HepG2 (cell line): ENCODE data around the gene SEC31B. TPM values are rescaled to one million over a fixed set of nuclear protein-coding genes. Genes with fewer than 3 reads are reported as not detected.

ENCODE experiments used
- GPN1 ChIP-seq: sonication (generic); formaldehyde crosslinking; IDR thresholded peaks from 2 replicates; pipeline ENCODE4 v1.5.1; 2020; ENCODE audit warnings: missing genetic modification reagents, borderline replicate concordance
- HDAC2 ChIP-seq: sonication (generic); formaldehyde crosslinking; IDR thresholded peaks from 2 replicates; pipeline ENCODE4 v1.4.0; 2020; ENCODE audit warnings: missing genetic modification reagents
- IRF2 ChIP-seq: IDR thresholded peaks from 2 replicates; pipeline ENCODE4 v1.6.1; 2018; ENCODE audit warnings: missing genetic modification reagents, missing compliant biosample characterization
- KMT2A ChIP-seq: sonication (generic); formaldehyde crosslinking; IDR thresholded peaks from 2 replicates; pipeline ENCODE4 v1.4.0; 2020; ENCODE audit warnings: missing genetic modification reagents
- SMAD3 ChIP-seq: sonication (generic); formaldehyde crosslinking; IDR thresholded peaks from 2 replicates; pipeline ENCODE4 v1.4.0; 2020; ENCODE audit warnings: missing genetic modification reagents
- YY1 ChIP-seq: IDR thresholded peaks from 2 replicates; pipeline ENCODE4 v1.6.1; 2011; ENCODE audit warnings: low read length, low read depth, moderate library complexity, mild to moderate bottlenecking; ENCODE audit not compliant: insufficient read depth, insufficient replicate concordance
- ZFP1 ChIP-seq: IDR thresholded peaks from 2 replicates; pipeline ENCODE4 v1.6.1; 2016
- ZKSCAN5 ChIP-seq: sonication (generic); formaldehyde crosslinking; IDR thresholded peaks from 2 replicates; pipeline ENCODE4 v1.5.1; 2020; ENCODE audit warnings: mild to moderate bottlenecking, missing genetic modification reagents
- ZNF317 ChIP-seq: sonication (generic); formaldehyde crosslinking; IDR thresholded peaks from 2 replicates; pipeline ENCODE4 v1.5.0; 2020; ENCODE audit warnings: mild to moderate bottlenecking, missing genetic modification reagents
- ZNF34 ChIP-seq: sonication (generic); formaldehyde crosslinking; IDR thresholded peaks from 2 replicates; pipeline ENCODE4 v1.4.0; 2020; ENCODE audit warnings: mild to moderate bottlenecking, missing genetic modification reagents, borderline replicate concordance
- polyA plus RNA-seq, 8 experiments: library from polyadenylated mRNA; depleted of rRNA in 3 of 8; stranded (reverse) in 7 of 8; unstranded in 1 of 8; fragments of >200 nt; fragmentation: Illumina TruSeq in 4 of 8; extraction: Trizol in 4 of 8; gene quantifications; 2 replicates each; pipeline versions ENCODE4 v1.2.1 to v1.2.3, GENCODE V29; 2011 to 2016; ENCODE audit warnings: low read depth in 4 of 8, missing spikeins in 1 of 8, mixed read lengths in 1 of 8; ENCODE audit not compliant: insufficient read depth in 1 of 8
- total RNA-seq, 5 experiments: library from RNA; depleted of rRNA; stranded (reverse); fragments of >200 nt; fragmentation: Illumina TruSeq; extraction: Trizol; gene quantifications; 2 replicates each; pipeline ENCODE4 v1.2.3, GENCODE V29; 2016; ENCODE audit warnings: low read depth in 1 of 5
- TF ChIP-seq, protein P1 (sequence below): sonication (generic); formaldehyde crosslinking; IDR thresholded peaks from 2 replicates; pipeline ENCODE4 v1.8.0; 2022; ENCODE audit warnings: missing genetic modification reagents, mild to moderate bottlenecking, moderate library complexity, borderline replicate concordance
- TF ChIP-seq, protein P2 (sequence below), 2 experiments: fragments of 450-650 bp in 1 of 2; sonication (generic) in 1 of 2; formaldehyde crosslinking; IDR thresholded peaks; 2 replicates each; pipeline versions ENCODE4 v1.5.0 to v1.8.0; 2020 to 2022; ENCODE audit warnings: mild to moderate bottlenecking in 1 of 2, missing genetic modification reagents in 1 of 2
- TF ChIP-seq, protein P3 (sequence below): sonication (generic); formaldehyde crosslinking; IDR thresholded peaks from 2 replicates; pipeline ENCODE4 v1.4.0; 2020; ENCODE audit warnings: missing genetic modification reagents
- TF ChIP-seq, protein P4 (sequence below): sonication (generic); formaldehyde crosslinking; conservative IDR thresholded peaks from 2 replicates; pipeline ENCODE4 v1.4.0; 2020; ENCODE audit warnings: missing genetic modification reagents
- TF ChIP-seq, protein P5 (sequence below): sonication (generic); formaldehyde crosslinking; IDR thresholded peaks from 2 replicates; pipeline ENCODE4 v1.4.0; 2020; ENCODE audit warnings: missing genetic modification reagents
- TF ChIP-seq, protein P6 (sequence below): sonication (generic); formaldehyde crosslinking; IDR thresholded peaks from 2 replicates; pipeline ENCODE4 v1.4.0; 2020; ENCODE audit warnings: mild to moderate bottlenecking, missing genetic modification reagents
- TF ChIP-seq, protein P7 (sequence below): fragments of 450-650 bp; IDR thresholded peaks from 2 replicates; pipeline ENCODE4 v1.6.1; 2017; ENCODE audit warnings: mild to moderate bottlenecking

SEC31B gene
- total and polyA plus RNA-seq, 2 of the 13 experiments (the other 11 are each of a cell fraction or from before 2014, with no cell fraction given): 2.0 to 8.3 TPM

DNA sequence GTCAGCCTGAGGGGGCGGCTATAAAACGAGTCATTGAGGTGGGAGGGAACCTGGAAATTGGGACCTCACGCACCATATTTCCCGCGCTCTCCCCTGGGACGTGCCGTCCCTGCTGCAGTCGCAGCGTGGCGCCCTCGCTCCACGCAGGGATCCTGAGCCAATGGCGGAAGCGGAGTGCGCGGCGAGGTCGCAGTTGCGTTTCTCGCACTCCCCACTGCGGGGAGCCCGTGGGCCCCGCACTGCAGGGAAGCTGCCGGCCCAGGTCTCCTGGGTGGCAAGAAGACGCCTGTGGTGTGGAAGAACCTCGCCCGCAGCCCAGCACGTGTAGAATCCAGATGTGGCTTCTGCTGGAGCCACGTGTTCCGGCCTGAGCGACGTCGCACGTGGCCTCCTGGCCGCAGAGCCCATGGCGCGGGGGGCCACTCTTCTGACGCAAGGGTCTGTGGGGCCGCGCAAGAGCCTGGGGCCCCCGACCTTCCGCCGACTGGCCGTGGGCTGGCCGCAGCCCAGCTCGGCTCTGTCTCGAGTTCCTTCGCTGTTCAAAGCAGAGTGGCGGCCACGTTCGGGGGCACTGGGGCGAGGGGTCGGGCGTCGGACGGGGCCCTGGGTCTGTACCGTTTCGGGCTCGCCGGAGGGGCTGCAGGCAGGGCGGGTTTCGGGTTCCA, 42.5 kb upstream of the SEC31B start (continued):
- TF ChIP-seq, protein P1, sequence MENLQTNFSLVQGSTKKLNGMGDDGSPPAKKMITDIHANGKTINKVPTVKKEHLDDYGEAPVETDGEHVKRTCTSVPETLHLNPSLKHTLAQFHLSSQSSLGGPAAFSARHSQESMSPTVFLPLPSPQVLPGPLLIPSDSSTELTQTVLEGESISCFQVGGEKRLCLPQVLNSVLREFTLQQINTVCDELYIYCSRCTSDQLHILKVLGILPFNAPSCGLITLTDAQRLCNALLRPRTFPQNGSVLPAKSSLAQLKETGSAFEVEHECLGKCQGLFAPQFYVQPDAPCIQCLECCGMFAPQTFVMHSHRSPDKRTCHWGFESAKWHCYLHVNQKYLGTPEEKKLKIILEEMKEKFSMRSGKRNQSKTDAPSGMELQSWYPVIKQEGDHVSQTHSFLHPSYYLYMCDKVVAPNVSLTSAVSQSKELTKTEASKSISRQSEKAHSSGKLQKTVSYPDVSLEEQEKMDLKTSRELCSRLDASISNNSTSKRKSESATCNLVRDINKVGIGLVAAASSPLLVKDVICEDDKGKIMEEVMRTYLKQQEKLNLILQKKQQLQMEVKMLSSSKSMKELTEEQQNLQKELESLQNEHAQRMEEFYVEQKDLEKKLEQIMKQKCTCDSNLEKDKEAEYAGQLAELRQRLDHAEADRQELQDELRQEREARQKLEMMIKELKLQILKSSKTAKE (CRISPR knock-in tag): no peak
- TF ChIP-seq, protein P2, sequence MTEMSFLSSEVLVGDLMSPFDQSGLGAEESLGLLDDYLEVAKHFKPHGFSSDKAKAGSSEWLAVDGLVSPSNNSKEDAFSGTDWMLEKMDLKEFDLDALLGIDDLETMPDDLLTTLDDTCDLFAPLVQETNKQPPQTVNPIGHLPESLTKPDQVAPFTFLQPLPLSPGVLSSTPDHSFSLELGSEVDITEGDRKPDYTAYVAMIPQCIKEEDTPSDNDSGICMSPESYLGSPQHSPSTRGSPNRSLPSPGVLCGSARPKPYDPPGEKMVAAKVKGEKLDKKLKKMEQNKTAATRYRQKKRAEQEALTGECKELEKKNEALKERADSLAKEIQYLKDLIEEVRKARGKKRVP (CRISPR knock-in tag; IDR thresholded peaks at IDR 0.05): no peak
- TF ChIP-seq, protein P3, sequence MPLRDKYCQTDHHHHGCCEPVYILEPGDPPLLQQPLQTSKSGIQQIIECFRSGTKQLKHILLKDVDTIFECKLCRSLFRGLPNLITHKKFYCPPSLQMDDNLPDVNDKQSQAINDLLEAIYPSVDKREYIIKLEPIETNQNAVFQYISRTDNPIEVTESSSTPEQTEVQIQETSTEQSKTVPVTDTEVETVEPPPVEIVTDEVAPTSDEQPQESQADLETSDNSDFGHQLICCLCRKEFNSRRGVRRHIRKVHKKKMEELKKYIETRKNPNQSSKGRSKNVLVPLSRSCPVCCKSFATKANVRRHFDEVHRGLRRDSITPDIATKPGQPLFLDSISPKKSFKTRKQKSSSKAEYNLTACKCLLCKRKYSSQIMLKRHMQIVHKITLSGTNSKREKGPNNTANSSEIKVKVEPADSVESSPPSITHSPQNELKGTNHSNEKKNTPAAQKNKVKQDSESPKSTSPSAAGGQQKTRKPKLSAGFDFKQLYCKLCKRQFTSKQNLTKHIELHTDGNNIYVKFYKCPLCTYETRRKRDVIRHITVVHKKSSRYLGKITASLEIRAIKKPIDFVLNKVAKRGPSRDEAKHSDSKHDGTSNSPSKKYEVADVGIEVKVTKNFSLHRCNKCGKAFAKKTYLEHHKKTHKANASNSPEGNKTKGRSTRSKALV (CRISPR knock-in tag): no peak
- TF ChIP-seq YY1 (peak; percentile 84), GPN1 (CRISPR knock-in tag) (no peak), ZFP1 (CRISPR knock-in tag) (no peak), SMAD3 (CRISPR knock-in tag) (no peak), ZKSCAN5 (CRISPR knock-in tag) (no peak), ZNF317 (CRISPR knock-in tag) (no peak), IRF2 (CRISPR knock-in tag) (no peak), HDAC2 (CRISPR knock-in tag) (no peak), KMT2A (CRISPR knock-in tag) (no peak), ZNF34 (CRISPR knock-in tag) (no peak)
- TF ChIP-seq, protein P4, sequence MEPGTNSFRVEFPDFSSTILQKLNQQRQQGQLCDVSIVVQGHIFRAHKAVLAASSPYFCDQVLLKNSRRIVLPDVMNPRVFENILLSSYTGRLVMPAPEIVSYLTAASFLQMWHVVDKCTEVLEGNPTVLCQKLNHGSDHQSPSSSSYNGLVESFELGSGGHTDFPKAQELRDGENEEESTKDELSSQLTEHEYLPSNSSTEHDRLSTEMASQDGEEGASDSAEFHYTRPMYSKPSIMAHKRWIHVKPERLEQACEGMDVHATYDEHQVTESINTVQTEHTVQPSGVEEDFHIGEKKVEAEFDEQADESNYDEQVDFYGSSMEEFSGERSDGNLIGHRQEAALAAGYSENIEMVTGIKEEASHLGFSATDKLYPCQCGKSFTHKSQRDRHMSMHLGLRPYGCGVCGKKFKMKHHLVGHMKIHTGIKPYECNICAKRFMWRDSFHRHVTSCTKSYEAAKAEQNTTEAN (CRISPR knock-in tag): no peak
- TF ChIP-seq, protein P5, sequence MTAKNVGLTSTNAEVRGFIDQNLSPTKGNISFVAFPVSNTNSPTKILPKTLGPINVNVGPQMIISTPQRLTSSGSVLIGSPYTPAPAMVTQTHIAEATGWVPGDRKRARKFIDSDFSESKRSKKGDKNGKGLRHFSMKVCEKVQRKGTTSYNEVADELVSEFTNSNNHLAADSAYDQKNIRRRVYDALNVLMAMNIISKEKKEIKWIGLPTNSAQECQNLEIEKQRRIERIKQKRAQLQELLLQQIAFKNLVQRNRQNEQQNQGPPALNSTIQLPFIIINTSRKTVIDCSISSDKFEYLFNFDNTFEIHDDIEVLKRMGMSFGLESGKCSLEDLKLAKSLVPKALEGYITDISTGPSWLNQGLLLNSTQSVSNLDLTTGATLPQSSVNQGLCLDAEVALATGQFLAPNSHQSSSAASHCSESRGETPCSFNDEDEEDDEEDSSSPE (CRISPR knock-in tag): peak; percentile 77
- TF ChIP-seq, protein P6, sequence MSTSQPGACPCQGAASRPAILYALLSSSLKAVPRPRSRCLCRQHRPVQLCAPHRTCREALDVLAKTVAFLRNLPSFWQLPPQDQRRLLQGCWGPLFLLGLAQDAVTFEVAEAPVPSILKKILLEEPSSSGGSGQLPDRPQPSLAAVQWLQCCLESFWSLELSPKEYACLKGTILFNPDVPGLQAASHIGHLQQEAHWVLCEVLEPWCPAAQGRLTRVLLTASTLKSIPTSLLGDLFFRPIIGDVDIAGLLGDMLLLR (CRISPR knock-in tag): 0 out of 2 replicates have a peak, but pooled peaks have one; percentile 48
- TF ChIP-seq, protein P7, sequence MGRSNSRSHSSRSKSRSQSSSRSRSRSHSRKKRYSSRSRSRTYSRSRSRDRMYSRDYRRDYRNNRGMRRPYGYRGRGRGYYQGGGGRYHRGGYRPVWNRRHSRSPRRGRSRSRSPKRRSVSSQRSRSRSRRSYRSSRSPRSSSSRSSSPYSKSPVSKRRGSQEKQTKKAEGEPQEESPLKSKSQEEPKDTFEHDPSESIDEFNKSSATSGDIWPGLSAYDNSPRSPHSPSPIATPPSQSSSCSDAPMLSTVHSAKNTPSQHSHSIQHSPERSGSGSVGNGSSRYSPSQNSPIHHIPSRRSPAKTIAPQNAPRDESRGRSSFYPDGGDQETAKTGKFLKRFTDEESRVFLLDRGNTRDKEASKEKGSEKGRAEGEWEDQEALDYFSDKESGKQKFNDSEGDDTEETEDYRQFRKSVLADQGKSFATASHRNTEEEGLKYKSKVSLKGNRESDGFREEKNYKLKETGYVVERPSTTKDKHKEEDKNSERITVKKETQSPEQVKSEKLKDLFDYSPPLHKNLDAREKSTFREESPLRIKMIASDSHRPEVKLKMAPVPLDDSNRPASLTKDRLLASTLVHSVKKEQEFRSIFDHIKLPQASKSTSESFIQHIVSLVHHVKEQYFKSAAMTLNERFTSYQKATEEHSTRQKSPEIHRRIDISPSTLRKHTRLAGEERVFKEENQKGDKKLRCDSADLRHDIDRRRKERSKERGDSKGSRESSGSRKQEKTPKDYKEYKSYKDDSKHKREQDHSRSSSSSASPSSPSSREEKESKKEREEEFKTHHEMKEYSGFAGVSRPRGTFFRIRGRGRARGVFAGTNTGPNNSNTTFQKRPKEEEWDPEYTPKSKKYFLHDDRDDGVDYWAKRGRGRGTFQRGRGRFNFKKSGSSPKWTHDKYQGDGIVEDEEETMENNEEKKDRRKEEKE: no peak
